HG03432 (cell line): ENCODE measurements around the gene ITLN1.

Source experiments
- ATAC-seq: cut with Tn5 transposase; IDR thresholded peaks from one replicate; pipeline ENCODE4 v1.9.1; 2021; ENCODE audit warnings: mild to moderate bottlenecking, moderate library complexity; ENCODE audit not compliant: unreplicated experiment

The ITLN1 gene

GRCh38 chr1:160826546-160826945, 58.4 kb downstream of the ITLN1 start:
- no peak for ATAC-seq
